ENCODE data around the gene LENG8. TPM values are rescaled to one million over a fixed set of nuclear protein-coding genes. Genes with fewer than 3 reads are reported as not detected.
"Not testable (repeated sequence)": the region's sequence is repeated elsewhere in the genome, so short reads cannot be mapped to it uniquely, and the experiment has no call there.

LENG8 gene
- total and polyA plus RNA-seq, 5 donors, result 66.2 to 87.4 (median 75.4) TPM

GRCh38 chr19:54493056-54493455, 44.1 kb downstream of the LENG8 start:
- 75% methylated on average over 5 of the region's 5 CpGs for WGBS
- H3K4me3 ChIP-seq (ENCODE audit: low read length); DNase-seq; H3K9me3 ChIP-seq (ENCODE audit: control insufficient read depth, low read length); H3K27ac ChIP-seq (ENCODE audit: low read length); intact Hi-C loops (cut with DNase I); H3K4me1 ChIP-seq (ENCODE audit: control insufficient read depth, insufficient read depth, low read length); ATAC-seq; H3K27me3 ChIP-seq (ENCODE audit: control insufficient read depth, insufficient read depth): not testable (repeated sequence)

GRCh38 chr19:54493967-54494585, 45.1 kb downstream of the LENG8 start:
- Histone ChIP-seq H3K4me3 (ENCODE audit: low read length) (no peak overlapping the region), H3K27me3 (ENCODE audit: control insufficient read depth, insufficient read depth) (no peaks in the 10 kb centered on the region), H3K9me3 (ENCODE audit: control insufficient read depth, low read length) (no peaks in the 10 kb centered on the region), H3K27ac (ENCODE audit: low read length) (no peak overlapping the region), H3K4me1 (ENCODE audit: control insufficient read depth, insufficient read depth, low read length) (no peaks in the 10 kb centered on the region)
- ATAC-seq, result no peak
- DNase-seq, result no peak
- intact Hi-C loops (cut with DNase I), result no loop called here
- WGBS, result 74% methylated on average over 10 of the region's 10 CpGs

- ATAC-seq; H3K4me1 ChIP-seq (ENCODE audit: control insufficient read depth, insufficient read depth, low read length); DNase-seq; H3K27ac ChIP-seq (ENCODE audit: low read length); H3K27me3 ChIP-seq (ENCODE audit: control insufficient read depth, insufficient read depth); intact Hi-C loops (cut with DNase I); H3K4me3 ChIP-seq (ENCODE audit: low read length); H3K9me3 ChIP-seq (ENCODE audit: control insufficient read depth, low read length): not testable (repeated sequence)
- WGBS, result 68% methylated on average over 5 of the region's 5 CpGs
Observed at GRCh38 chr19:54495284-54495683, 46.3 kb downstream of the LENG8 start.

GRCh38 chr19:54497747-54498450, 48.9 kb downstream of the LENG8 start:
- H3K27me3 ChIP-seq (ENCODE audit: control insufficient read depth, insufficient read depth); H3K4me1 ChIP-seq (ENCODE audit: control insufficient read depth, insufficient read depth, low read length); H3K4me3 ChIP-seq (ENCODE audit: low read length); DNase-seq; H3K27ac ChIP-seq (ENCODE audit: low read length); ATAC-seq; intact Hi-C loops (cut with DNase I); H3K9me3 ChIP-seq (ENCODE audit: control insufficient read depth, low read length): not testable (repeated sequence)
- 68% methylated on average over 9 of the region's 15 CpGs for WGBS

GRCh38 chr19:54498451-54498772, 49.4 kb downstream of the LENG8 start:
- 78% methylated on average over 9 of the region's 9 CpGs for WGBS
- H3K4me1 ChIP-seq (ENCODE audit: control insufficient read depth, insufficient read depth, low read length); intact Hi-C loops (cut with DNase I); H3K27me3 ChIP-seq (ENCODE audit: control insufficient read depth, insufficient read depth); H3K9me3 ChIP-seq (ENCODE audit: control insufficient read depth, low read length); H3K27ac ChIP-seq (ENCODE audit: low read length); H3K4me3 ChIP-seq (ENCODE audit: low read length); ATAC-seq; DNase-seq: not testable (repeated sequence)

- no peak within 1 kb of the TSS for H3K27ac ChIP-seq (ENCODE audit: low read length)
- 61% methylated on average over 14 of the region's 14 CpGs for WGBS
- no peaks in the 10 kb centered on the region for H3K9me3 ChIP-seq (ENCODE audit: control insufficient read depth, low read length)
- intact Hi-C loops (cut with DNase I), result no loop called here
- H3K27me3 ChIP-seq (ENCODE audit: control insufficient read depth, insufficient read depth), result no peaks in the 10 kb centered on the region
- no peak within 1 kb of the TSS for H3K4me3 ChIP-seq (ENCODE audit: low read length)
- no peaks in the 10 kb centered on the region for H3K4me1 ChIP-seq (ENCODE audit: control insufficient read depth, insufficient read depth, low read length)
- DNase-seq (no peak), ATAC-seq (no peak)
Observed at GRCh38 chr19:54502518-54503048, 53.6 kb downstream of the LENG8 start, which contains the start of gene LAIR2. TSS of gene LAIR2 (plus strand) at chr19:54502831. CDS start at chr19:54502919, 88 bp downstream.

GRCh38 chr19:54505542-54505941, 56.5 kb downstream of the LENG8 start:
- DNase-seq; ATAC-seq; H3K4me1 ChIP-seq (ENCODE audit: control insufficient read depth, insufficient read depth, low read length); H3K4me3 ChIP-seq (ENCODE audit: low read length); intact Hi-C loops (cut with DNase I); H3K27ac ChIP-seq (ENCODE audit: low read length); H3K27me3 ChIP-seq (ENCODE audit: control insufficient read depth, insufficient read depth); H3K9me3 ChIP-seq (ENCODE audit: control insufficient read depth, low read length): not testable (repeated sequence)
- 87% methylated on average over 4 of the region's 4 CpGs for WGBS

GRCh38 chr19:54506079-54506478, 57.1 kb downstream of the LENG8 start:
- Histone ChIP-seq H3K4me1 (ENCODE audit: control insufficient read depth, insufficient read depth, low read length) (no peaks in the 10 kb centered on the region), H3K27me3 (ENCODE audit: control insufficient read depth, insufficient read depth) (no peaks in the 10 kb centered on the region), H3K27ac (ENCODE audit: low read length) (no peak overlapping the region), H3K4me3 (ENCODE audit: low read length) (no peak overlapping the region), H3K9me3 (ENCODE audit: control insufficient read depth, low read length) (no peaks in the 10 kb centered on the region)
- 76% methylated on average over 10 of the region's 10 CpGs for WGBS
- DNase-seq, result no peak
- intact Hi-C loops (cut with DNase I), result no loop called here
- ATAC-seq, result no peak

- not testable (repeated sequence) for H3K27me3 ChIP-seq (ENCODE audit: control insufficient read depth, insufficient read depth)
- WGBS, result 63% methylated on average over 10 of the region's 15 CpGs
Observed at GRCh38 chr19:54507038-54507717, 58.2 kb downstream of the LENG8 start.

GRCh38 chr19:54507824-54508223, 58.8 kb downstream of the LENG8 start:
- no peaks in the 10 kb centered on the region for H3K9me3 ChIP-seq (ENCODE audit: control insufficient read depth, low read length)
- 56% methylated on average over 12 of the region's 12 CpGs for WGBS
- no peak for ATAC-seq
- no peaks in the 10 kb centered on the region for H3K27me3 ChIP-seq (ENCODE audit: control insufficient read depth, insufficient read depth)
- no peak overlapping the region for H3K4me3 ChIP-seq (ENCODE audit: low read length)
- intact Hi-C loops (cut with DNase I), result no loop called here
- no peak overlapping the region for H3K27ac ChIP-seq (ENCODE audit: low read length)
- H3K4me1 ChIP-seq (ENCODE audit: control insufficient read depth, insufficient read depth, low read length), result no peaks in the 10 kb centered on the region
- DNase-seq, result no peak

More at GRCh38 chr19:54507038-54507717, 58.2 kb downstream of the LENG8 start:
- intact Hi-C loops (cut with DNase I); H3K9me3 ChIP-seq (ENCODE audit: control insufficient read depth, low read length); H3K4me1 ChIP-seq (ENCODE audit: control insufficient read depth, insufficient read depth, low read length); H3K27ac ChIP-seq (ENCODE audit: low read length); DNase-seq; H3K4me3 ChIP-seq (ENCODE audit: low read length): not testable (repeated sequence)
- ATAC-seq, result peak in 1 of 2 donors; percentile 36

- H3K4me3 ChIP-seq (ENCODE audit: low read length); H3K27ac ChIP-seq (ENCODE audit: low read length); H3K4me1 ChIP-seq (ENCODE audit: control insufficient read depth, insufficient read depth, low read length); intact Hi-C loops (cut with DNase I); H3K9me3 ChIP-seq (ENCODE audit: control insufficient read depth, low read length); H3K27me3 ChIP-seq (ENCODE audit: control insufficient read depth, insufficient read depth); DNase-seq: not testable (repeated sequence)
- ATAC-seq, result peak in 1 of 2 donors; percentile 45
- WGBS, result 79% methylated on average over 2 of the region's 3 CpGs
Observed at GRCh38 chr19:54508487-54508886, 59.5 kb downstream of the LENG8 start.

Data from right cardiac atrium (tissue), 5 donors.